Adipocyte (in vitro differentiated cells): ENCODE data around the gene GPAT3.
"Not testable (repeated sequence)": the region's sequence is repeated elsewhere in the genome, so short reads cannot be mapped to it uniquely, and the experiment has no call there.

Source experiments
- DNase-seq: peaks from one replicate; pipeline ENCODE4 v3.0.0-alpha.2; 2015; ENCODE audit warnings: low read depth
- H3K27me3 ChIP-seq: replicated peaks from 2 replicates; pipeline ENCODE4 v1.7.0; 2013; ENCODE audit warnings: mild to moderate bottlenecking, low read length, moderate library complexity; ENCODE audit not compliant: control insufficient read depth, insufficient read depth
- H3K36me3 ChIP-seq: 2 replicates; pipeline ENCODE4 v1.7.0; 2013; ENCODE audit warnings: low read length, mild to moderate bottlenecking, moderate library complexity; ENCODE audit not compliant: control insufficient read depth, insufficient read depth, severe bottlenecking
- H3K4me1 ChIP-seq: 2 replicates; pipeline ENCODE4 v1.7.0; 2013; ENCODE audit warnings: mild to moderate bottlenecking, low read length, moderate library complexity; ENCODE audit not compliant: control insufficient read depth, insufficient read depth
- H3K4me3 ChIP-seq: 2 replicates; pipeline ENCODE4 v1.7.0; 2013; ENCODE audit warnings: mild to moderate bottlenecking, low read length, moderate library complexity
- H3K9ac ChIP-seq: 2 replicates; pipeline ENCODE4 v1.7.0; 2013; ENCODE audit warnings: mild to moderate bottlenecking, low read length, moderate library complexity
- H3K9me3 ChIP-seq: 2 replicates; pipeline ENCODE4 v1.7.0; 2013; ENCODE audit warnings: mild to moderate bottlenecking, low read length, moderate library complexity; ENCODE audit not compliant: control insufficient read depth

GPAT3 gene

DNA sequence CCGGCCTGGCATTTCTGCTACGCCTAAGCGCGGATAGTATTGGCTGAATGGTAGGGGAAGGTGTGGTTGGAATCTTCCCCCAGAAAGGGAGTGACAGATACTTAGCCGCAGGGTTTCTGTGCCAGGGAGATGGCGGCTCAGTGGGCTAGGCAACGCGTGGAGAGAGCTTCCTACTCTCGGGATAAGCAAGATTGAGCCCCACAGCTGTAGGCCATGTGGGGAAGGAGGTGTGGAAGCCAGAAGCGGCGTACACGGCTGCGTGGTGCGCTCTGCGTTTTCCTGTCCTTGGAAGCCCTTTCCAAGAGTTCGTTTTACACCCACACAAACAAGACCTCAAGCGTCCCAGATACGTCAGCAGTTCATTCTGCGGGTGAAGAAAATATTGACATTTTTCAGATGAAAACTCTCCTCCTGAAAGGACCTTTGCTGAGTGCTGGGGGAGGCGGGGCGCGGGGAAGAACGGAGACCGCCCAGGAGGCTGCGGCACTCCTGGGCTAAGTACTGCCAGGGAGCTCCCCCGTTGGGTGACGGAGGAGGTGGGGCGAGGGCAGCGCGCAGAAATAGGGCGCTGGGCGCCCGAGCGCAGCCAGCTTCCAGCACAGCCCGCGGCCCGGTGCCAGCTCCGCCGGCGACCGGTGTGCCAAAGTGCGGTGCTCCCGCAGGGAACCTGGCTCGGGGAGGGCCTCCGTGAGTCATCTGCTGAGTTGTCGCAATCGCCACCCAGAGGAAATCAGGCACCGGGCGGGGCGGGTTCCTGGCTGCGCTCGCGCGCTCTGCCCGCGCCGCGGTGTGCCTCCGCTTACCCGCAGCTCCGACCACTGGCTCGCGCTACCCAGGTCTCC lies at the start of gene GPAT3:
GPAT3 (plus strand) TSS at position 589 of the 842 bp plus-strand sequence. CDS start 515 bp downstream, outside the sequence.
- DNase-seq: peak; percentile 90

DNA sequence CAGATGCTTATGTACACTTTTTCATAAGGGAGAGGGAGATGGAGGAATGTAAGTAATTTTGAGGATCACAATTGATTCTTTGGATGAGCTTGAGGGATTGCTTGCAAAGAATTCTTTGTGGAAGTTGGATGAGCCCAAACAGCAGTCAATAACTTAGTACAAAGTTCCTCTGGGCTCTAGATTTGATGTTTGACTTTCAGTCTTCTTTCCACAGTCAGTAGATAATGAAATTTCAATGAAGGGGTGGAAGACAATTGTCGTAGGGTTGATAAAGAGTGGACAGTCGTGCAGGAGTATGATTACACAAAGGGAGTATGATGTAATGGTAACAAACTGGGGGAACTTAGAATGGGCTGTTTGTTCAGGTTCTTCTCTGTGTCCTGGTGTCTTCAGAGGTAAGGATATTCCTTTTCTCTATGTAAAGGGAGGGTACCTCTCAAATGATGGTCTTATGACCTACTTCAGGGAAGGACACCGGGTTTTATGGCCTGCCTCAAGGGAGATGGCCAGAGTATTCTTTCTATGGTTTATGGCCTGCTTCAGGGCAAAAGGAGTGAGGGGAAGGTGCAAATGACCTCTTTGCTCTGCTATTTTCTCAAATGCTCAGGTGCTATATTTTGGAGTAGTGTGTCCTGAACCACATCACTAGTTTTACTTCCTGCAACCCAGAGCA lies 49.3 kb upstream of the GPAT3 start:
- H3K36me3 ChIP-seq: no peaks in the 10 kb centered on the region
- no peak overlapping the region for H3K4me3 ChIP-seq
- no peaks in the 10 kb centered on the region for H3K9me3 ChIP-seq
- DNase-seq: no peak
- H3K4me1 ChIP-seq: peaks cover 12% of the 10 kb centered on the region
- no peak overlapping the region for H3K9ac ChIP-seq
- no peaks in the 10 kb centered on the region for H3K27me3 ChIP-seq

More for the DNA sequence above, at the start of gene GPAT3:
- Histone ChIP-seq H3K9me3 (no peaks in the 10 kb centered on the region), H3K4me1 (peaks cover 13% of the 10 kb centered on the region), H3K9ac (peak within 1 kb of the TSS; percentile 86), H3K36me3 (no peaks in the 10 kb centered on the region), H3K4me3 (peak within 1 kb of the TSS; percentile 93), H3K27me3 (peaks cover 13% of the 10 kb centered on the region)

DNA sequence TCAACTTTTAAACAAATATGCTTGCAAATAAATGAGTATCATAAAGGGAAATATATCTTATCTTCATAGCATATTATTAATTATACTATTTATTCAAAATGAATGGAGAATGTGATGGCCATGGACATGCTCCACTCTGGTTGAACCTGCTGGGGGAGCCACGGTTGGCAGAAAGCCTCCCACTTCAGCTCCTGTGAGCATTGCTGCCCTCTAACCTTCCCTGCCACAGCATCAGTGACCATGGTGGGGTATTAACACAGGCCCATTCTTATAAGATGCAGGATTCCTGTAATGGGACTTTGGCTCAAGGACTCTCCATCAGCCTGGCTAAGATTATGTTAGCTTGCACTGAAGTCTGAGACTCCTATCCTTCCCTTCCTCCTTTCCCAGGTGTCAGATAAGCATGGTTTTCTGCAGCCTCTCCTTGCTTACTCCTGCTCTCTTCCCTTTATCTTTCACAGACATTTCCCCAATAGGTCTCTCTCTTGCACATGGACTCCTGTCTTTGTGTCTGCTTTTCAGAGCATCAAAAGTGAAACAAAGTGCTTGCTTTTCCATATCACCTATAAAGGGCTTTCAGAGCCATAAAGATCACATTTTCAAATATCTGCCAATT lies 46.1 kb upstream of the GPAT3 start:
- Histone ChIP-seq H3K27me3 (no peaks in the 10 kb centered on the region), H3K4me1 (peaks cover 6% of the 10 kb centered on the region), H3K9me3 (no peaks in the 10 kb centered on the region), H3K4me3 (no peak overlapping the region), H3K36me3 (no peaks in the 10 kb centered on the region), H3K9ac (no peak overlapping the region)
- no peak for DNase-seq

DNA sequence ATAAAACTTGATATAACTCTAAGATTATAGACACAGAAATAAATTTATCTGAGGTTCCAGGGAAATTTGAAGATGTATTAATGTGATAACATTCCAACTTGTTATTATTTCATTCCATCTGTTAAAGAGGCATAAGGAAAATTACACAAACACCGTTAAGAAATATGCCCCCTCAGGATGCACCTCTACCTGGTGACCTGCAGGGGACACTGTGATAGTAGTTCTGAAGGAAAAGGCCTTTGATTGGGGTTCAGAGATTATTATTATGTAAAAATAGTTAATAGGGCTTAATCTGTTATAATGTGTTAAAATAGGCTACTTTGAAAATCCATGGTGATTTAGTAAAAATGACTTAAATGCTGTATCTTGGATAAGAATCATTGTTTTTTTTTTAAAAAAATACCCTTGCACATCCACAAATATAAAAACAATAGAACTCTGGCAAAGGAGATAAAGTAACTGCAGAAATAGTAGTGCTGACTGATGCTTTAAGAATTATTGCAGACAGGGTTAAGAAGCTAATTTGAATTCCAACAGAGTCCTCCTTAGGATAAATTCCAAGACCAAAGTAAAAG lies 44.9 kb upstream of the GPAT3 start:
- DNase-seq: peak; percentile 31
- H3K27me3 ChIP-seq: no peaks in the 10 kb centered on the region
- no peak overlapping the region for H3K4me3 ChIP-seq

DNA sequence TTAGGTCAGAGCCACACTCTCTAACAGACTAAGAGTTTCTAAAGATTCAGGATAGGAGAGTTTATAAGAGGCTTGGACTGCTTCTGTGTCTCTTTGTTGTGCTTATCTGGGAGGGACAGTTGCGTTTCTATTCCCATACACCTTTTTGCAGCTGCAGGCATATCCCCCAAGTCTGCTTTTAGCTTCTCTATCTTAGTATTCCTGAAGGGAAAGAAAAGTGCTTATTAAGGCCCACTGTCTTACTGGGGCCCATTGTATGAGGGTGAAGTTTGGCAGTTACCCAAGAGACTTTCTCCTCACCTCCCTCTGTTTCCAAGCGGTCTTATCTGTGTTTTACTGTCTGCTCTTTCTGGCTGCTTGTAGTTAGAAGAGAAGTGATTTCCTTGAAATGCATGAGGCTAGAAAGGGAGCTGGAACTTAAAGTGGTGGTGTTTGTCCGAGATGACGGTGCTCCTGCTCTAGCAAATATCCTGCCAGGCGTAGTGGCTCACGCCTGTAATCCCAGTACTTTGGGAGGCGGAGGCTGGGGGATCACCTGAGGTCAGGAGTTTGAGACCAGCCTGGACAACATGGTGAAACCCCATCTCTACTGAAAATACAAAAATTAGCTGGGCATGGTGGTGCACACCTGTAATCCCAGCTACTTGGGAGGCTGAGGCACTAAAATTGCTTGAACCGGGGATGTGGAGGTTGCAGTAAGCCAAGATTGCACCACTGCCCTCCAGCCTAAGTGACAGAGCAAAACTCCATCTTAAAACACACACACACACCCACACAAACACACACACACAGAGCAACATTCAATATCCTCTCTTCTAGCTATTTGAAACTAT lies 39.6 kb upstream of the GPAT3 start:
- not testable (repeated sequence) for H3K9me3 ChIP-seq, H3K4me1 ChIP-seq, H3K36me3 ChIP-seq, H3K27me3 ChIP-seq, H3K4me3 ChIP-seq, DNase-seq, H3K9ac ChIP-seq

More for the DNA sequence above, 44.9 kb upstream of the GPAT3 start:
- H3K9ac ChIP-seq: no peak overlapping the region
- H3K9me3 ChIP-seq: no peaks in the 10 kb centered on the region
- H3K4me1 ChIP-seq: no peaks in the 10 kb centered on the region
- no peaks in the 10 kb centered on the region for H3K36me3 ChIP-seq

DNA sequence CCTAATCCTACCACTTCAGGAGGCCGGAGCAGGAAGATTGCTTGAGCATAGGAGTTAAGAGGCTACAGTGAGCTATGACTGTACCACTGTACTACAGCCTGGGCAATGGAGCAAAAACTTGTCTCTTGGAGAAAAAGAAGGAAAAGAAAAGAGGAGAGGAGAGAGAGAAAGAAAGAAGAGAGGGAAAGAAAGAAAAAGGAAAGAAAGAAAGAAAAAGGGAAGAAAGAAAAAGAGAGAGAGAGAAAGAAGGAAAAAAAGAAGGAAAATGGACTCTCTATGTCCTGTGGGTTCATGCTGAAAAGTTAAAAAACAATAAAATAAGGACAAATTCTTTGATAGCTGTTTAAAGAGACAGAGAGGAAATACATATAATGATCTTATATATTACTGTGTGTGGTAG lies 37.7 kb upstream of the GPAT3 start:
- H3K4me3 ChIP-seq: no peak overlapping the region
- H3K27me3 ChIP-seq: no peaks in the 10 kb centered on the region
- no peaks in the 10 kb centered on the region for H3K36me3 ChIP-seq
- H3K4me1 ChIP-seq: no peaks in the 10 kb centered on the region
- no peak for DNase-seq
- no peaks in the 10 kb centered on the region for H3K9me3 ChIP-seq
- no peak overlapping the region for H3K9ac ChIP-seq

DNA sequence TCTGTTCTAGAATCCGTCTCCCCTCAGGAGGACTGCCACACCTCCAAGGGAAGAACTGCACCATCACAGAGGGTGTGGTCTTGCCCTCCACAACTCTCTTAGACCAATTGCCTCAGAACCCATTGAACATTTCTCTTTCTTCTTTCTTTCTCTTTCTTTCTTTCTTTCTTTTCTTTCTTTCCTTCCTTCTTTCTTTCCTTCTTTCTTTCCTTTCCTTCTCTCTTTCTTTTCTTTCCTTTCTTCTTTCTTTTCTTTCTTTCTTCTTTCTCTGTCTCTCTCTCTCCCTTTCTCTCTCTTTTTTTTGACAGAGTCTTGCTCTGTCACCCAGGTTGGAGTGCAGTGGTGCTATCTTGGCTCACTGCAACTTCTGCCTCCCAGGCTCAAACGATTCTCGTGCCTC lies 34.2 kb upstream of the GPAT3 start:
- H3K36me3 ChIP-seq, H3K4me3 ChIP-seq, H3K4me1 ChIP-seq: not testable (repeated sequence)

DNA sequence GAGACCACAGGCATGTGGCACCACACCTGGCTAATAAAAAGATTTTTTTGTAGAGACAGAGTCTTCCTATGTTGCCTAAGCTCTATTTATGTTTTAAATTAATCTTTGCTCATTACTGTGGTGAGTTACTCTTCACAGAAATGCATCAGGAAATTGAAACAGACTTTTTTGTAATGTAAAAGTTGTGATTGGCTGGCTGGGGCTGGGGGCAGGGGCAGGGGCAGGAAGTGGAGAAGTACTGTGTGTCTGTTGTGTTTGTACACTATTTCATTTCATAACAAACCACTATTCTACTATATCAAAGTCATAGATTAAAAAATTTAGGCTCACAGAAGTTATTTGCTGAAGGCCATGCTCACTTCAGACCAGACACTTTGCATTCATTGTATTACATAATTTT lies 31.9 kb upstream of the GPAT3 start:
- Histone ChIP-seq H3K4me1 (no peaks in the 10 kb centered on the region), H3K9me3 (no peaks in the 10 kb centered on the region), H3K9ac (no peak overlapping the region), H3K4me3 (no peak overlapping the region), H3K36me3 (no peaks in the 10 kb centered on the region), H3K27me3 (no peaks in the 10 kb centered on the region)
- DNase-seq: no peak

More for the DNA sequence above, 34.2 kb upstream of the GPAT3 start:
- DNase-seq, H3K9ac ChIP-seq, H3K9me3 ChIP-seq, H3K27me3 ChIP-seq: not testable (repeated sequence)

DNA sequence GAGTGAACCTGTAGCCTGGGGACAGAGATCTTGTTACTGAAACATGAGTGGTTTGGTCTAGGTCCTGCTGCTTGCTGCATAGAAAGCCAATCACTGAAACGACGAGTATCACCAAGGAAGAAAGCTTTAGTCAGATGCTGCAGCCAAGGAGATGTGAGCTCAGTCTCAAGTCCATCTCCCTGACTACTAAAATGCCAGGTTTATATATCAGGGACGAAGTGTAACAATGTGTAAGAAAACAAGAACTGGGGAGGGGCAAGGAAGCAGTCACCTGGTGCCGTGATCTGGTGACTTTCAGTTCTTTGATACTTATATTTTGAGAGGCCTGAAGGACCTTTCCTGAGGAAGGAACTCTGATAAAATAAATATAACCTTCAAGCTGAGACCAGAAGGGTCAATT lies 31.4 kb upstream of the GPAT3 start:
- H3K9me3 ChIP-seq: no peaks in the 10 kb centered on the region
- H3K36me3 ChIP-seq: no peaks in the 10 kb centered on the region
- no peak for DNase-seq
- H3K27me3 ChIP-seq: no peaks in the 10 kb centered on the region
- H3K9ac ChIP-seq: no peak overlapping the region
- no peaks in the 10 kb centered on the region for H3K4me1 ChIP-seq
- H3K4me3 ChIP-seq: no peak overlapping the region

DNA sequence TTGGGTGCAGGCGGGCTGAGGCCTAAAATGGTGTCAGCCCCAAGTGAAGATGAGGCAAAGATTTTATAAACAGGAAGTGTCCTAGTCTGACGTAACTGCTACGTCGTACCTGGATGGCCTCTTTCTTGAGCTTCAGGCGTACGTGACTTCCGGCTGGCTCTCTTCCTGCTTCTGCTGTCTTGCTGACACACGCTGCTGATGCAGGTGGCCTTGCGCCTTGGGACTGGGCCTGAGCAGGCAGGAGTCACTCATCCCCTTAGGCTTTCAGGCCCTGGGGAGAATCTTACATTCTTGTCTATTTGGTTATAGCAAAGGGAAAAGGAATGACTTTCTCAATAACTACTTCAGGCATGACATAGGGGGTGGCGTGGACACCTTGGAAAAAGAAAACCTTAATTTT lies 30.9 kb upstream of the GPAT3 start:
- Histone ChIP-seq H3K9me3 (no peaks in the 10 kb centered on the region), H3K27me3 (no peaks in the 10 kb centered on the region), H3K4me1 (no peaks in the 10 kb centered on the region), H3K36me3 (no peaks in the 10 kb centered on the region), H3K4me3 (no peak overlapping the region), H3K9ac (no peak overlapping the region)
- DNase-seq: no peak
